Stimulated activated CD4-positive, alpha-beta T cell treated with anti-CD3 and anti-CD28 coated beads, Interleukin-1b, Interleukin-23, amount 100 ng/mL, for 1 hour (primary cell): ENCODE measurements around the gene AP1S1.
A peak's percentile ranks its signal among the peaks of the same experiment; 100 is the strongest.
"Not testable (repeated sequence)": the region's sequence is repeated elsewhere in the genome, so short reads cannot be mapped to it uniquely, and the experiment has no call there.

Experiments
- DNase-seq, 2 donors: peaks; one replicate each; pipeline ENCODE4 v3.0.0-alpha.2; 2020; ENCODE audit warnings: low read depth in 2 of 2

The AP1S1 gene

GRCh38 chr7:101170617-101171441 is 16.6 kb downstream of the AP1S1 start:
- no peak for DNase-seq

- DNase-seq: no peak
These were observed 17.2 kb downstream of the AP1S1 start for GRCh38 chr7:101171442-101171837.

GRCh38 chr7:101172005-101172853 is 18.0 kb downstream of the AP1S1 start:
- no peak for DNase-seq

- DNase-seq: no peak
These were observed 18.8 kb downstream of the AP1S1 start for GRCh38 chr7:101172854-101173751.

GRCh38 chr7:101173752-101174244 is 19.5 kb downstream of the AP1S1 start:
- DNase-seq: peak in 1 of 2 donors; percentile 47

- DNase-seq: no peak
These were observed 20.1 kb downstream of the AP1S1 start for GRCh38 chr7:101174322-101174854.

- DNase-seq: no peak
These were observed 21.4 kb downstream of the AP1S1 start for GRCh38 chr7:101175664-101176063.

- no peak for DNase-seq
These were observed 23.4 kb downstream of the AP1S1 start for GRCh38 chr7:101177644-101178043.

GRCh38 chr7:101179117-101179516 is 24.8 kb downstream of the AP1S1 start:
- no peak for DNase-seq

GRCh38 chr7:101179713-101180112 is 25.4 kb downstream of the AP1S1 start:
- DNase-seq: no peak

- DNase-seq: no peak
These were observed 26.0 kb downstream of the AP1S1 start, which contains the start of gene NAT16 for GRCh38 chr7:101180130-101180755. TSS of gene NAT16 (minus strand) at chr7:101180293. CDS start at chr7:101174807, 5,486 bp downstream.

- no peak for DNase-seq
These were observed 31.1 kb downstream of the AP1S1 start for GRCh38 chr7:101185258-101185839.

- no peak for DNase-seq
These were observed 31.9 kb downstream of the AP1S1 start for GRCh38 chr7:101186194-101186593.

GRCh38 chr7:101186844-101187428 is 32.7 kb downstream of the AP1S1 start:
- no peak for DNase-seq

- DNase-seq: no peak
These were observed 34.8 kb downstream of the AP1S1 start for GRCh38 chr7:101189109-101189508.

GRCh38 chr7:101195884-101196283 is 41.6 kb downstream of the AP1S1 start:
- no peak for DNase-seq

GRCh38 chr7:101197991-101198390 is 43.7 kb downstream of the AP1S1 start:
- no peak for DNase-seq

GRCh38 chr7:101198476-101198875 is 44.2 kb downstream of the AP1S1 start:
- DNase-seq: no peak

GRCh38 chr7:101199522-101199921 is 45.2 kb downstream of the AP1S1 start:
- DNase-seq: not testable (repeated sequence)

GRCh38 chr7:101200504-101200861 is 46.2 kb downstream of the AP1S1 start:
- no peak for DNase-seq
